ENCODE data around the gene PRSS36.
"Not testable (repeated sequence)": the region's sequence is repeated elsewhere in the genome, so short reads cannot be mapped to it uniquely, and the experiment has no call there.

PRSS36 gene

GRCh38 chr16:31141489-31142108 lies 8.3 kb downstream of the PRSS36 start:
- no peak for DNase-seq (ENCODE audit: low spot score)

DNA sequence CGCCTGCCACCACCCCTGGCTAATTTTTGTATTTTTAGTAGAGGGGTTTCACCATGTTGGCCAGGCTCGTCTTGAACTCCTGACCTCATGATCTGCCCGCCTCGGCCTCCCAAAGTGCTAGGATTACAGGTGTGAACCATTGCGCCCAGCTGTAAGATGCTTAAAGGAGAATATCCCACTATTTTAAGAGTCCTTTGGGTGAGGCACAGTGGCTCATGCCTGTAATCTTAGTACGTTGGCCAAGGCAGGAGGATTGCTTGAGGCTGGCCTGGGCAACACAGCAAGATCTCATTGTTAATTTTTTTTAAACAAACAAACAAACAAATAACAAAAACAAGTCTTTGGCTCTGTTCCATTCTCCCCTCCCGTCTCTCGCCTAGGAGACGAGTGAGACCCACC lies 8.8 kb downstream of the PRSS36 start:
- not testable (repeated sequence) for DNase-seq (ENCODE audit: low spot score)

GRCh38 chr16:31138621-31139578 lies 11.0 kb downstream of the PRSS36 start:
- DNase-seq (ENCODE audit: low spot score), result no peak

GRCh38 chr16:31136822-31137499 lies 12.9 kb downstream of the PRSS36 start:
- not testable (repeated sequence) for DNase-seq (ENCODE audit: low spot score)

- DNase-seq (ENCODE audit: low spot score), result no peak
Measured at GRCh38 chr16:31136287-31136662, 13.6 kb downstream of the PRSS36 start.

- DNase-seq (ENCODE audit: low spot score), result no peak
Measured at GRCh38 chr16:31135535-31136286, 14.2 kb downstream of the PRSS36 start, which contains the start of gene PRSS8. PRSS8 (minus strand) TSS chr16:31135727; CDS start chr16:31135498, 229 bp downstream.

DNA sequence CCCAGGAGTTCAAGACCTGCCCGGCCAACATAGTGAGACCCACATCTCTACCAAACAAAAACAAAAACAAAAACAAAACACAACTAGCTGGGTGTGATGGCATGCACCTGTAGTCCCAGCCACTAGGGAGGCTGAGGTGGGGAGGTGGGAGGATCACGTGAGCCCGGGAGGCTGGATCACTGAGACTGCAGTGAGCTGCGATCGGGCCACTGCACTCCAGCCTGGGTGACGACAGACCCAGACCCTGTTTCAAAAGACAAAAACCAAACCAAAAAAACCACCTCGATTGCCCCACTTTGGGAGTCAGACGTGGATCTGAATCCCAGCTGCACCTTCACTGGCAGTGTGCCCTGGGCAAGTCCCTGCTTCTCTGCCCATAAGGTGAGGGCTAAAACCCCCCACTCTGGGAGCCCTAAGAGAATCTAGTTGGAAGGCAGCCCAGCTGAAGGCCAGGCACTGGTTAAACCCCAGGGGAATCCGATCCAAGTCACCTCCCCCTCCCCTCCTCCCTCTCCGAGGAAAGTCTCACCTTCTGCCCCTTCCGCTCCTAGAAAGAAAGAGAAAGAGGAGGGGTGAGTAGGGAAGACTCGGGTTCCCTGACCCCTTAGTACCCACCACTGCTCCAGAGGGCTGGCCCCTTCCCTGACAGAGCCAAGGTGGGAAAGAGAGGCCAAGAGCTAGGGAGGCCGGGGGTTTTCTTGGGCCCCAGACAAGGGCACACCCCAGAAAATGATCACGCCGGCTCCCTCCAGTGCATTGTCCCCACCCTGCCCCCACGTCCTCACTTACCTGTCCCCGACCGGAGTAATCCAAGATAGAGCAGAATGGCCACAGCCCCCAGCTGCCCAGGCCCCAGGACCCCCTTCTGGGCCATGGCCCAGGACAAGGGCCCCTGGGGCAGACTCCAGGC lies 15.0 kb downstream of the PRSS36 start:
- no peak for DNase-seq (ENCODE audit: low spot score)

GRCh38 chr16:31134091-31134571 lies 15.7 kb downstream of the PRSS36 start:
- DNase-seq (ENCODE audit: low spot score), result no peak

DNA sequence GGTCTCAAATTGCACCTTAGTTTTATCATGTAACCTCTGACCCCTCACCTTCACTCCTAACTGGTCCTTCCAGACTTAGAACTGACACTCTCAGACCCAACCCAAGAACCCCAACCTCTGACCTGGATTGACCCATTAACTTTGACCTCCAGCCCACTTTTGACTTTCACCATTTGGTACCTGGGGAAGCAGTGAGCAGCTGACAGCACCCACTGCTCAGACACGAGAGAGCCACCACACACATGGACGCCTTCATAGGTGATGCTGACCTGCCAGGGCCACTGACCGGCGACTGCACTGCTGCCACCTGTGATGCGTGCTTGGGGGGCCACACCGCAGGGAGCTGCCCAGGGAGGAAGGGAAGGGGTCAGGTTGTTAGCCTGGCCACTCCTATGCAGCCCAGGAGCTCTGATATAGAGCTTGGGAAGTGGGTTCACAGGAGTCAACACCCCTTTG lies 16.8 kb downstream of the PRSS36 start:
- no peak for DNase-seq (ENCODE audit: low spot score)

DNA sequence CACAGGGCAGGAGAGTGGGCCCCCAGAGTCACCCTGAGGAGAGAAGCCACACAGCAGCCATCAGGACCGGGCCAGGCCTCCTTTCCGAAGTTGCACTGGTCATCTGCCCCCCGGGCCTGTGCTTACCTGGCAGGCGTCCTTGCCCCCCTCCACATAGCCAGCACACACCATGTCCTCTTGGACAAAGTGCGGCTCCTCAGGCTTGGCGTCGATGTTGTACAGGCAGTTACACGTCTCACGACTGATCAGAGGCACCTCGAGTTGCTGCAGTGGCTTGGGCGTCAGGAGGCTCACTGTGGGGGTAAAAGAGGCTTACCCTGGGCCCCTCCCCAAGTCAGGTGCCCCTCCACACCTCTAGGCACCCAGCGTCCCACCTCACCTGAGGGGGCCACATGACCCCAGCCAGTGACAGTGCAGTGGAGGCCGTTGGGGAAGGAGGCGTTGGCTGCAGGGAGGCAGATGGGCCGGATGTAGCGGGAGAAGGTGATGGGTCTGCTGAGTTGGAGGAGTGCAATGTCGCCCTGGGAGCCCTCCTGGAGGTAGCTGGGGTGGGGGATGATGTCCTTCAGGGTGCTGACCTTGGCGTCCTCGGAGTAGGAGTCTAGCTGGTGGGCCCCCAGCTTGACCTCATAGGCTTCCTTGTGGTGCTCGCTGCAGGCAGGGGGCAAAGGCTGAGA lies 17.4 kb downstream of the PRSS36 start:
- DNase-seq (ENCODE audit: low spot score), result no peak

DNA sequence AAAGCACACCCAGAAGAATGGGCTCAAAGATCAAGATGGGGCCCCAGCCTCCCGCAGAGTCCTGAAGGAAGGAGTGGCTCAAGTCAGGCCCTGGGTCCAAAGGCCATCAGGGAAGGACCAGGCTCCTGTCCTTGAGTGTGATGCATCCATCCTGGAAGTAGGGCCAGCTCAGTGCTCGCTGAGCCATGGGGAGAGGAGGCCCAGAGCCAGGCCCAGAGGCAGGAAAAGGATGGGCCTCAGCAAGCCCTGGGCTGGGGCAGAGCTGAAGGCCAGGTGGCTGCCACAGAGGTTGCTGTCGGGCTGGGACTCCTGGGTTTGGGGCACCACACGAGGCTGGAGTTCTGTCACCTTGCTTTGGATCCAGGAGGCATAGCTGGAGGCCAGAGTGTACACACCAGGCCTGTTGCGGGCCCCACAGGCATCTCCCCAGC lies 18.0 kb downstream of the PRSS36 start:
- no peak for DNase-seq (ENCODE audit: low spot score)

DNA sequence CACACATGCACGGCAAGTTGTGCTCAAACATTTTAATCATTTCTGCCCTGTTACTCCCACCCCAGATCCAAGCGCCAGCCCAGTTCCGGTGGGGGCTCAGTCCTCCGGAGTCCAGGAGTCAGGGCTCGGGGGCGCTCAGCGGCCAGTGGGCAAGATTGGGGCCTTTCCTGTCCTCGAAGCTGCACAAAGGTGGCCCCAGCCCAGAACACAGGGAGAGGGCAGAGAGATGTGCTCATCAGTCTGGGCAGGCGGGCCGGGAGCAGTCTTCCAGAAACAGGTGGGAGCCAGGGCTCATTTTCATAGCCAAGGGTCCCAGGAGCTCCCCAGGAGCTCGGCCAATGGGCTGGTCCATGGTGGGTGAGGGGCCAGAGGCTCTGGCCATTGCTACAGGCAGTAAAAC lies 18.4 kb downstream of the PRSS36 start:
- DNase-seq (ENCODE audit: low spot score), result no peak

DNA sequence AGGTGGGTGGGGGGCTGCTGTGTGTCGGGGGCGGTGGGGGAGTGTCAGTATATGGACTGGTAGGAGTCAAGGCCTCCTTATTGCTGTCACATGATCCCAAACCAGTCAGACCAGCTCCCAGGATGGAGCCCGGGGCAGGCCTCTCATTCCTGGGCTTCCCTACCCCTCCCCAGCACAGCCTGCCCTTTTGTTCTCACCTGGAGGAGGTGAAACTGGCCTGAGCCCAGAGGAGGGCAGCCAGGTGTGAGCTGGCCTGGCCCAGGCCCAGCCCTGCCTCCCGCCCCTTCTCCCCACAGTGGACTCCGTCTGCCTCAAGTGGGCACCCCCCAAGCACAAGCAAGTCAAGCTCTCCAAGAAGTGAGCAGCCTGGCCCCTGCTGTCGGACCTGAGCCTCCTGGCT lies 19.0 kb downstream of the PRSS36 start:
- no peak for DNase-seq (ENCODE audit: low spot score)

DNA sequence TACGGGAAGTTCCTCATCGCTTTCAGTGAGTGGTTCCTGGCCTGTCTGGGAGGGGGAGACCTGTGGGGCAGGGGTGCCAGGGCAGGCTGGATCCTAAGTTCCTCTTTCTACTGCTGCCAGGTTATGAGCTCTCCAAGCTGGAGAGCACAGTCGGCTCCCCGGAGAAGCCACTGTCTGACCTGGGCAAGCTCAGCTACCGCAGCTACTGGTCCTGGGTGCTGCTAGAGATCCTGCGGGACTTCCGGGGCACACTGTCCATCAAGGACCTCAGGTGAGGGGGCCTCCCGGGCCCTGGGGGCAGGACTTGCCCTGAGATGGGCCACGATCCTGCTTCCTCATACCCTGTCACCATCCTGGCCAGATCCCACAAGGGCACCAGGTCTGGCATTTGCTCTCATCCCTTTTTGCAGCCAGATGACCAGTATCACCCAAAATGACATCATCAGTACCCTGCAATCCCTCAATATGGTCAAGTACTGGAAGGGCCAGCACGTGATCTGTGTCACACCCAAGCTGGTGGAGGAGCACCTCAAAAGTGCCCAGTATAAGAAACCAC lies 19.5 kb downstream of the PRSS36 start:
- no peak for DNase-seq (ENCODE audit: low spot score)

DNA sequence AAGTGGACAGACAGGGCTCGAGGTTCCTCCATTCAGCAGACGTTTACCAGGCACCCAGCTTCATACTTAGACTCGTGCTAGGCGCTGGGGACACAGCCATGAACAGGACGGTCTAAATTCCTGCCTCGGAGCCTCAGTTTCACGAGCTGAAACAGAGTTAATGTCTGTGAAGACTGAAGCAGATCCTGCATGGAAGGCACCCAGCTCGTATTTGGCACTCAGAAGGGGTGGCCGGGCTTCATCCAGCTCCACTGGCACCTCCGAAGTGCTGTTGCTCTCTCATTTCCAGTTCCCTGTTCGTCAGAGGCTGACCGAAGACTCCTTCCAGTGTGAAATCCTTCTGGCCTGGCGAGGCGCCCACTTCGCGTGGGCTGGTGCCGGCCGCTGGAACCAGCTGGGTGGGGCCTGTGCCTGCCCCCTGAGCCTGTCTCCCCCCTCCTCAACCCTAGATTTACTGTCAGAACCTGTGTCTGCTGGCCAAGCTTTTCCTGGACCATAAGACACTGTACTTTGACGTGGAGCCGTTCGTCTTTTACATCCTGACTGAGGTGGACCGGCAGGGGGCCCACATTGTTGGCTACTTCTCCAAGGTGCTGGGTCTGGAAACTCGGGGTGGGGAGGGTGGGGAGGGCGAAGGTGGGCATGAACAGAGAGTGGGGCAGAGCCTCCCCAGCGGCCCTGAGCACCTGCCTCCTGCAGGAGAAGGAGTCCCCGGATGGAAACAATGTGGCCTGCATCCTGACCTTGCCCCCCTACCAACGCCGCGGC lies 20.1 kb downstream of the PRSS36 start:
- DNase-seq (ENCODE audit: low spot score), result no peak

GRCh38 chr16:31128711-31129567 lies 20.9 kb downstream of the PRSS36 start:
- no peak for DNase-seq (ENCODE audit: low spot score)

DNA sequence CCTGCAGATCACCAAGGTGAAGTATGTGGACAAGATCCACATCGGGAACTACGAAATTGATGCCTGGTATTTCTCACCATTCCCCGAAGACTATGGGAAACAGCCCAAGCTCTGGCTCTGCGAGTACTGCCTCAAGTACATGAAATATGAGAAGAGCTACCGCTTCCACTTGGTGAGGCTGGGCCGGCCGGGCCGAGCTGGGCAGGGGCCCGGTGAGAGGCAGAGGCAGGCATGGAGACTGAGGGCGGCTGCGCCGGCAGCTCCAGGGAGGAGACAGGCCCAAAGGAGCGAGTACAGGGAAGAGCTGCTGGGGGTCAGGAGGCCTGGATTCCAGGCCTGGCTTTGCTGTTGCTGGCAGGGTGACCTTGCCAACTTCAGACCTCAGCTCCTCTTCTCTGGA lies 22.7 kb downstream of the PRSS36 start:
- no peak for DNase-seq (ENCODE audit: low spot score)

GRCh38 chr16:31125844-31126243 lies 24.0 kb downstream of the PRSS36 start:
- no peak for DNase-seq (ENCODE audit: low spot score)

Measured in NAMALWA (cell line).